Parathyroid adenoma (tissue), 2 donors: ENCODE data around the gene PKMYT1.

Source experiments
- H2AFZ ChIP-seq: fragments of 300-600 bp; sonication (generic); one replicate; pipeline ENCODE4 v1.7.0; 2017; ENCODE audit warnings: antibody characterized with exemption, mild to moderate bottlenecking
- H3K27ac ChIP-seq: fragments of 300-600 bp; sonication (generic); one replicate; pipeline ENCODE4 v1.7.0; 2017
- H3K27me3 ChIP-seq: fragments of 300-600 bp; sonication (generic); one replicate; pipeline ENCODE4 v1.7.0; 2017; ENCODE audit warnings: low read length; ENCODE audit not compliant: control insufficient read depth, insufficient read depth
- H3K36me3 ChIP-seq: fragments of 300-600 bp; sonication (generic); one replicate; pipeline ENCODE4 v1.7.0; 2017; ENCODE audit warnings: low read length; ENCODE audit not compliant: control insufficient read depth, insufficient read depth
- H3K4me1 ChIP-seq: fragments of 300-600 bp; sonication (generic); one replicate; pipeline ENCODE4 v1.7.0; 2017; ENCODE audit warnings: control low read depth
- H3K4me2 ChIP-seq: fragments of 300-600 bp; sonication (generic); one replicate; pipeline ENCODE4 v1.7.0; 2017; ENCODE audit warnings: low read length
- H3K4me3 ChIP-seq: fragments of 300-600 bp; sonication (generic); one replicate; pipeline ENCODE4 v1.7.0; 2017; ENCODE audit warnings: low read depth, low read length
- H3K79me2 ChIP-seq: fragments of 300-600 bp; sonication (generic); one replicate; pipeline ENCODE4 v1.7.0; 2017; ENCODE audit warnings: control low read depth
- H3K9ac ChIP-seq: fragments of 300-600 bp; sonication (generic); one replicate; pipeline ENCODE4 v1.7.0; 2017; ENCODE audit warnings: mild to moderate bottlenecking
- H3K9me3 ChIP-seq: fragments of 300-600 bp; sonication (generic); one replicate; pipeline ENCODE4 v1.7.0; 2017; ENCODE audit warnings: low read length; ENCODE audit not compliant: control insufficient read depth
- TF ChIP-seq, protein P1 (sequence below): fragments of 300-600 bp; sonication (generic); IDR thresholded peaks from one replicate; pipeline ENCODE4 v1.7.0; 2017; ENCODE audit warnings: antibody characterized with exemption, mild to moderate bottlenecking
- donor health status: primary hyperparathyroidism.

Gene PKMYT1

DNA sequence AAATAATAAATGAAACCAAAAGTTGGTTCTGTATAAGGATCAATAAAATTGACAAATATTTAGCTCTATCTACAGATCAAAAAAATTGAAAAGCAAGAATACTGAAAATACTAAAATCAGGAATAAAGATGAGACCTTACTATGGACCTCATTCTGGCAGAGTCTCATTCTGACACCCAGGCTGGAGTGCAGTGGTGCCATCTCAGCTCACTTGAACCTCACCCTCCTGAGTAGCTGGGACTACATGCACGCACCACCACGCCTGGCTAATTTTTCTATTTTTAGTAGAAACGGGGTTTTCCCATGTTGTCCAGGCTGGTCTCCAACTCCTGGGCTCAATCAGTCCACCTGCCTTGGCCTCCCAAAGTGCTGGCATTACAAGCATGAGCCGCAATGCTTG is 38.2 kb downstream of the PKMYT1 start:
- no peak overlapping the region for H3K4me2 ChIP-seq
- H3K4me1 ChIP-seq, result no peaks in the 10 kb centered on the region
- no peak overlapping the region for H3K9ac ChIP-seq
- no peaks in the 10 kb centered on the region for H3K36me3 ChIP-seq
- H3K27me3 ChIP-seq, result no peaks in the 10 kb centered on the region
- H3K79me2 ChIP-seq, result no peaks in the 10 kb centered on the region
- TF ChIP-seq, protein P1, sequence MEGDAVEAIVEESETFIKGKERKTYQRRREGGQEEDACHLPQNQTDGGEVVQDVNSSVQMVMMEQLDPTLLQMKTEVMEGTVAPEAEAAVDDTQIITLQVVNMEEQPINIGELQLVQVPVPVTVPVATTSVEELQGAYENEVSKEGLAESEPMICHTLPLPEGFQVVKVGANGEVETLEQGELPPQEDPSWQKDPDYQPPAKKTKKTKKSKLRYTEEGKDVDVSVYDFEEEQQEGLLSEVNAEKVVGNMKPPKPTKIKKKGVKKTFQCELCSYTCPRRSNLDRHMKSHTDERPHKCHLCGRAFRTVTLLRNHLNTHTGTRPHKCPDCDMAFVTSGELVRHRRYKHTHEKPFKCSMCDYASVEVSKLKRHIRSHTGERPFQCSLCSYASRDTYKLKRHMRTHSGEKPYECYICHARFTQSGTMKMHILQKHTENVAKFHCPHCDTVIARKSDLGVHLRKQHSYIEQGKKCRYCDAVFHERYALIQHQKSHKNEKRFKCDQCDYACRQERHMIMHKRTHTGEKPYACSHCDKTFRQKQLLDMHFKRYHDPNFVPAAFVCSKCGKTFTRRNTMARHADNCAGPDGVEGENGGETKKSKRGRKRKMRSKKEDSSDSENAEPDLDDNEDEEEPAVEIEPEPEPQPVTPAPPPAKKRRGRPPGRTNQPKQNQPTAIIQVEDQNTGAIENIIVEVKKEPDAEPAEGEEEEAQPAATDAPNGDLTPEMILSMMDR, result no peak
- no peak overlapping the region for H3K27ac ChIP-seq
- H3K4me3 ChIP-seq, result no peak overlapping the region
- H3K9me3 ChIP-seq, result no peaks in the 10 kb centered on the region
- H2AFZ ChIP-seq, result no peak overlapping the region

DNA sequence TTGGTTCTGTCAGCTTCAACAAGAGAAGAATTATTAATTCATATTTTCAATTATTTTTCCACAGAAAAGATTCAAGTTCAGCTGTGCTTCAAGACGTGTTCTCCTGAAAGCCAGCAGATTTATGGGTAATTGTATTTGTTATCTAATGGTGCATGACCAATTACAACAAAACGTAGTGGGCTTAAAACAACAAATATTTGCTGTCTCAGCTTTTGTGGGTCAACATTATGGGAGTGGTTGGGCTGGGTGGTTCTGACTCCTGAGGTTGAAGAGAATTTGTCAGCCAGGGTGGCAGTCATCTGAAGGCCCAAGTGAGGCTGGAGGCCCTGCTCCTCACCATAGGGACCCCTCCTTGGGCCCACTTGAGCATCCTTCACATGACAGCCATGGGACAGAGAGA is 40.3 kb downstream of the PKMYT1 start:
- H2AFZ ChIP-seq, result no peak overlapping the region
- TF ChIP-seq, protein P1, result no peak
- no peak overlapping the region for H3K27ac ChIP-seq
- no peaks in the 10 kb centered on the region for H3K4me1 ChIP-seq
- H3K9ac ChIP-seq, result no peak overlapping the region
- no peaks in the 10 kb centered on the region for H3K79me2 ChIP-seq
- no peaks in the 10 kb centered on the region for H3K9me3 ChIP-seq
- no peaks in the 10 kb centered on the region for H3K27me3 ChIP-seq
- H3K36me3 ChIP-seq, result no peaks in the 10 kb centered on the region
- H3K4me3 ChIP-seq, result no peak overlapping the region
- no peak overlapping the region for H3K4me2 ChIP-seq

GRCh38 chr16:2938206-2938605 is 42.0 kb downstream of the PKMYT1 start:
- no peaks in the 10 kb centered on the region for H3K9me3 ChIP-seq
- no peak overlapping the region for H3K4me2 ChIP-seq
- no peak overlapping the region for H3K9ac ChIP-seq
- peaks cover under 1% of the 10 kb centered on the region for H3K79me2 ChIP-seq
- no peaks in the 10 kb centered on the region for H3K36me3 ChIP-seq
- H3K27ac ChIP-seq, result no peak overlapping the region
- TF ChIP-seq, protein P1, result no peak
- no peak overlapping the region for H2AFZ ChIP-seq
- no peaks in the 10 kb centered on the region for H3K4me1 ChIP-seq
- H3K27me3 ChIP-seq, result no peaks in the 10 kb centered on the region
- no peak overlapping the region for H3K4me3 ChIP-seq

DNA sequence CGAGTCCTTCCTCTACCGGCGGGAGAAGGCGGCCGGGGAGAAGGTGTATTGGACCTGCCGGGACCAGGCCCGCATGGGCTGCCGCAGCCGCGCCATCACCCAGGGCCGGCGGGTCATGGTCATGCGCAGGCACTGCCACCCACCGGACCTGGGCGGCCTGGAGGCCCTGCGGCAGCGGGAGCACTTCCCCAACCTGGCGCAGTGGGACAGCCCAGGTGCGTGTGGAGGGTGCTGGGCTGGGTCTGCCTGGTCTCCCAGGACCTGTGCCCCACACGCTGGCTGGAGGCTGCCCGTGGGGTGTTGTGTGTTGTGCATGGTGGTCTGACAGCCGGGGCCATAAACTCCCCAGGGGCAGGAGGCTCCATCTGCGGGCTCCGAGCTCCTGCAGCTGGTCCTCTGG is 43.1 kb downstream of the PKMYT1 start:
- Histone ChIP-seq H3K79me2 (peaks cover 8% of the 10 kb centered on the region), H3K4me3 (no peak overlapping the region), H3K9ac (no peak overlapping the region), H3K9me3 (no peaks in the 10 kb centered on the region), H3K4me1 (no peaks in the 10 kb centered on the region), H3K27me3 (no peaks in the 10 kb centered on the region), H3K36me3 (no peaks in the 10 kb centered on the region), H3K4me2 (no peak overlapping the region), H3K27ac (no peak overlapping the region), H2AFZ (no peak overlapping the region)
- TF ChIP-seq, protein P1, result no peak

DNA sequence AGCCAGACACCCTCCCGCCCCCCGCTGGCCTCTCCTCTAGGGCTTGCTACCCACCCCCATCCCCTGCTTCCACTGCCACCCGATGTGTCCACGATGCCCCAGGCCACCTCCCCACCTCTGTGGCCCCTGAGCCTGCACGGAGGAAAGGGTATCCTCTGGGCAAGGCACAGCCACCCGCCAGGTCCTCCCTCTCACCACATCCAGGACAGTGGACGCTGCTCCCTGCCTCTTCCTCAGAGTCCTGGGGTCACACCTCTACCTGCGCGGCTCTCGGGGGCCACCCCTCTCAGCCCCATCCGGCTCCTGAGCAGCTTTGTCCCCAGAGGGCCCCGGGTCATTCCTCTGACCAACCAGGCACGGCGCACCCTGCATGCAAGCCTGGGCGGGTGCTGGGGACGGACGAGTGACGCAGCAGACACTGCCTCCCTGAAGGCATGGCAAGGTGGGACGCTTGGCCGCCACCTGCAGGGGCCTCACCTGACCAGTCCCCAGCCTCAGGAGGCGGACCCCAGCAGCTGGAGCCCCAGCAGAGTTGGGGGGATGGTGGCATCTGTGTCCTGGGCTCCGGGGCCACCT is 43.7 kb downstream of the PKMYT1 start:
- no peak overlapping the region for H3K27ac ChIP-seq
- H3K36me3 ChIP-seq, result no peaks in the 10 kb centered on the region
- H2AFZ ChIP-seq, result no peak overlapping the region
- no peak overlapping the region for H3K4me2 ChIP-seq
- H3K4me3 ChIP-seq, result no peak overlapping the region
- H3K79me2 ChIP-seq, result peaks cover 8% of the 10 kb centered on the region
- no peak overlapping the region for H3K9ac ChIP-seq
- no peaks in the 10 kb centered on the region for H3K27me3 ChIP-seq
- H3K9me3 ChIP-seq, result no peaks in the 10 kb centered on the region
- TF ChIP-seq, protein P1, result no peak
- H3K4me1 ChIP-seq, result no peaks in the 10 kb centered on the region
